Measurements from ENCODE around the gene GAB4.

The GAB4 gene

GRCh38 chr22:16988257-16988656 is 19.8 kb downstream of the GAB4 start:
- TF ChIP-seq REST (IDR thresholded peaks at IDR 0.05; ENCODE audit: insufficient read depth in 1 of 2, low read depth in 2 of 2, low read length in 2 of 2) (no peak), SIN3A (IDR thresholded peaks at IDR 0.05; ENCODE audit: borderline replicate concordance, insufficient read depth, low read length) (no peak), POLR2AphosphoS5 (IDR thresholded peaks at IDR 0.05; ENCODE audit: low read depth, low read length) (no peak), TAF1 (IDR thresholded peaks at IDR 0.05; ENCODE audit: borderline replicate concordance, insufficient read depth, low read length) (no peak), FOXP2 (optimal IDR thresholded peaks at IDR 0.05; ENCODE audit: borderline replicate concordance, extremely low read depth, extremely low read length, insufficient read depth) (no peak)

GRCh38 chr22:16987822-16988221 is 20.2 kb downstream of the GAB4 start:
- TF ChIP-seq REST (IDR thresholded peaks at IDR 0.05; ENCODE audit: insufficient read depth in 1 of 2, low read depth in 2 of 2, low read length in 2 of 2) (no peak), FOXP2 (optimal IDR thresholded peaks at IDR 0.05; ENCODE audit: borderline replicate concordance, extremely low read depth, extremely low read length, insufficient read depth) (no peak), TAF1 (IDR thresholded peaks at IDR 0.05; ENCODE audit: borderline replicate concordance, insufficient read depth, low read length) (no peak), POLR2AphosphoS5 (IDR thresholded peaks at IDR 0.05; ENCODE audit: low read depth, low read length) (no peak), SIN3A (IDR thresholded peaks at IDR 0.05; ENCODE audit: borderline replicate concordance, insufficient read depth, low read length) (no peak)

- TF ChIP-seq SIN3A (IDR thresholded peaks at IDR 0.05; ENCODE audit: borderline replicate concordance, insufficient read depth, low read length) (no peak), FOXP2 (optimal IDR thresholded peaks at IDR 0.05; ENCODE audit: borderline replicate concordance, extremely low read depth, extremely low read length, insufficient read depth) (no peak), REST (IDR thresholded peaks at IDR 0.05; ENCODE audit: insufficient read depth in 1 of 2, low read depth in 2 of 2, low read length in 2 of 2) (no peak), POLR2AphosphoS5 (IDR thresholded peaks at IDR 0.05; ENCODE audit: low read depth, low read length) (no peak), TAF1 (IDR thresholded peaks at IDR 0.05; ENCODE audit: borderline replicate concordance, insufficient read depth, low read length) (no peak)
Observed at GRCh38 chr22:16975155-16975885, 32.7 kb downstream of the GAB4 start.

- no peak for TF ChIP-seq FOXP2 (optimal IDR thresholded peaks at IDR 0.05; ENCODE audit: borderline replicate concordance, extremely low read depth, extremely low read length, insufficient read depth)
- TF ChIP-seq POLR2AphosphoS5 (IDR thresholded peaks at IDR 0.05; ENCODE audit: low read depth, low read length): no peak
- no peak for TF ChIP-seq REST (IDR thresholded peaks at IDR 0.05; ENCODE audit: insufficient read depth in 1 of 2, low read depth in 2 of 2, low read length in 2 of 2)
- TF ChIP-seq SIN3A (IDR thresholded peaks at IDR 0.05; ENCODE audit: borderline replicate concordance, insufficient read depth, low read length): no peak
Observed at GRCh38 chr22:16974298-16975084, 33.5 kb downstream of the GAB4 start.
